Colonic mucosa (tissue), 4 donors: ENCODE results near the gene PAGE4. TPM values are rescaled to one million over a fixed set of nuclear protein-coding genes. Genes with fewer than 3 reads are reported as not detected.

Source experiments
- DNase-seq: peaks from one replicate; pipeline ENCODE4 v3.0.0-alpha.2; 2020
- H3K27ac ChIP-seq: fragments of 200-600 bp; one replicate; pipeline ENCODE4 v1.8.0; 2021
- H3K27me3 ChIP-seq: fragments of 200-600 bp; one replicate; pipeline ENCODE4 v1.8.0; 2021
- H3K36me3 ChIP-seq: fragments of 200-600 bp; one replicate; pipeline ENCODE4 v1.8.0; 2021
- H3K4me1 ChIP-seq: fragments of 200-600 bp; one replicate; pipeline ENCODE4 v1.8.0; 2021; ENCODE audit warnings: mild to moderate bottlenecking
- H3K4me3 ChIP-seq: fragments of 200-600 bp; one replicate; pipeline ENCODE4 v1.8.0; 2021
- H3K9ac ChIP-seq, 2 donors: one replicate each; pipeline ENCODE4 v1.7.0; 2013; ENCODE audit warnings: control low read depth in 2 of 2, low read depth in 2 of 2, low read length in 2 of 2
- H3K9me3 ChIP-seq: fragments of 200-600 bp; one replicate; pipeline ENCODE4 v1.8.0; 2021
- CTCF ChIP-seq: fragments of 200-600 bp; IDR thresholded peaks from one replicate; pipeline ENCODE4 v1.8.0; 2022; ENCODE audit warnings: antibody characterized with exemption, mild to moderate bottlenecking
- intact Hi-C: fragments of 100-400 bp; cut with DNase I; formaldehyde crosslinking; loops from one replicate; pipeline ENCODE4 v1.14.1; 2022
- total RNA-seq, 2 donors: library from RNA; stranded (reverse); fragmentation: NEBNext Ultra II Directional in 1 of 2; extraction: Animal tissue kit (Norgen Biotek cat#: 25700) in 1 of 2; gene quantifications; one replicate each; pipeline ENCODE4 v1.2.1, GENCODE V29; 2021
- donor health status: healthy.
- donor health status: DM: no; HTN: no; CAD: no.
- donor health status: DM: no; HTN: no; CAD: no.

Gene PAGE4
- total RNA-seq, 2 donors from 2014 or later, result not detected

GRCh38 chrX:49842621-49843020 lies 13.5 kb downstream of the PAGE4 start:
- TF ChIP-seq CTCF, result no peak
- Histone ChIP-seq H3K27ac (no peak overlapping the region), H3K4me1 (no peaks in the 10 kb centered on the region), H3K27me3 (no peaks in the 10 kb centered on the region), H3K36me3 (no peaks in the 10 kb centered on the region), H3K4me3 (no peak overlapping the region), H3K9me3 (no peaks in the 10 kb centered on the region), H3K9ac (no peak overlapping the region)
- intact Hi-C loops, result no loop called here
- no peak for DNase-seq

- Histone ChIP-seq H3K9me3 (no peaks in the 10 kb centered on the region), H3K36me3 (no peaks in the 10 kb centered on the region), H3K4me3 (no peak overlapping the region), H3K27me3 (no peaks in the 10 kb centered on the region), H3K27ac (no peak overlapping the region), H3K9ac (no peak overlapping the region), H3K4me1 (no peaks in the 10 kb centered on the region)
- DNase-seq, result no peak
- intact Hi-C loops, result no loop called here
- no peak for TF ChIP-seq CTCF
Measured at GRCh38 chrX:49844611-49845010, 15.5 kb downstream of the PAGE4 start.

DNA sequence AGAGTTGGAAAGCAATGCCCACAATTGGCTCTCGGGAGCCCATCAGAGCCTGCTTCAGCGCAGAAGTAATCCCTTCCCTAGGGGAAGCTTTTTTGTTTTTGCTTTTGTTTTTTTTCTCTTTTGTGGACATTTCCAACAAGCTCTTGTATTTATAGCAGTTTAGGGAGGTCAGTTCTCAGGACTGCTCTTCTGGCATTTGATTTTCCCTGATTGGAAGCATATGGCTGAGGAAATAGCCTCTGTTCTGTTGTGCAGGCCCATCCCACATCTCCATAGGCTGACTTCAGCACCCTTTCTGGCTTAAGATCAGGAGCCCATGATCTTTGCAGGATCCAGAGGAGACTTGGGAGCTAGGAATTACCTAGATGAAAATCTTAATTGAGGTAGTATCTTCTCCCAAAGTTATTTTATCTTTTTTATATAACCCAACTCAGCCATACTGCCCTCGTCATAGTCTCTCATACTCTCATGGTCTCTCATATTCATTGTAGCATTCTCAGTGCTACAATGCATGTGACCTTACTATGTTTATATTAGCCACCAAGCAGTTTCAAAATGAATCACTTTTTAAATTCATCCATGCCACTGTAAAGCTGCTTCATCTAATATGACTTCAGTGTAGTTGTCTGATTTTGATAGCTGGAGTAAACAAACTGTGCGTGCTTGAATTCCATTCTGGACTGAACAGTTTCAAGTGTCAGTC lies 16.7 kb downstream of the PAGE4 start:
- H3K27me3 ChIP-seq, result no peaks in the 10 kb centered on the region
- no peaks in the 10 kb centered on the region for H3K4me1 ChIP-seq
- H3K9ac ChIP-seq, result no peak overlapping the region
- no peak for DNase-seq
- TF ChIP-seq CTCF, result no peak
- H3K9me3 ChIP-seq, result no peaks in the 10 kb centered on the region
- H3K4me3 ChIP-seq, result no peak overlapping the region
- H3K36me3 ChIP-seq, result no peaks in the 10 kb centered on the region
- intact Hi-C loops, result no loop called here
- H3K27ac ChIP-seq, result no peak overlapping the region

GRCh38 chrX:49846522-49846921 lies 17.4 kb downstream of the PAGE4 start:
- TF ChIP-seq CTCF, result no peak
- Histone ChIP-seq H3K9me3 (no peaks in the 10 kb centered on the region), H3K27me3 (no peaks in the 10 kb centered on the region), H3K4me3 (no peak overlapping the region), H3K27ac (no peak overlapping the region), H3K9ac (no peak overlapping the region), H3K4me1 (no peaks in the 10 kb centered on the region), H3K36me3 (no peaks in the 10 kb centered on the region)
- intact Hi-C loops, result no loop called here
- no peak for DNase-seq

DNA sequence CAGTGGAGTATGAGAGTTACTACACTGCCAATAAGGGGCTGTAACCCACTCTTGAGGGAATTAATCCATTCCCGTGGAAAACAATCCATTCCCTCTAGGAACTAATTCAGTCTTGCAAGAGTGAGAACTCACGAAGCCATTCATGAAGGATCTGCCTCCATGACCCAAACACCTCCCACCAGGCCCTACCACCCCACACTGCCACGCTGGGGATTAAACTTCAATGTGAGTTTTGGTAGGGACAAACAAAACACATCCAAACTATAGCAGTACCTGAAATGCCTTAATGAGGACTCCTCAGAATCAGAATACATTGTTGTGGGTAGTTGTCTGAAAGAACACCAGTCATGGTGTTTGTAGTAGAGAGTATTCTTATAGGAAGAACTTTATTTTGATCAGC lies 19.2 kb downstream of the PAGE4 start:
- intact Hi-C loops, result no loop called here

More for the DNA sequence above, 19.2 kb downstream of the PAGE4 start:
- no peaks in the 10 kb centered on the region for H3K4me1 ChIP-seq
- no peak overlapping the region for H3K27ac ChIP-seq
- no peaks in the 10 kb centered on the region for H3K36me3 ChIP-seq
- no peak for DNase-seq
- H3K9me3 ChIP-seq, result no peaks in the 10 kb centered on the region
- H3K4me3 ChIP-seq, result no peak overlapping the region
- H3K27me3 ChIP-seq, result peaks cover 5% of the 10 kb centered on the region
- H3K9ac ChIP-seq, result no peak overlapping the region
- no peak for TF ChIP-seq CTCF
